Erythroblast (primary cell): Measurements from ENCODE around the gene ADGRD2.

Experiments
- DNase-seq, 2 experiments: peaks; one replicate each; lab custom pipeline; 2025; lab: John Stamatoyannopoulos, UW
- GATA1 ChIP-seq: IDR thresholded peaks from 2 replicates; pipeline ENCODE4 v1.6.1; 2011; ENCODE audit warnings: low read depth, mild to moderate bottlenecking, control low read depth, low read length, moderate library complexity
- POLR2A ChIP-seq: IDR thresholded peaks from 2 replicates; pipeline ENCODE4 v1.6.1; 2011; ENCODE audit warnings: mild to moderate bottlenecking, low read length

Gene ADGRD2

DNA sequence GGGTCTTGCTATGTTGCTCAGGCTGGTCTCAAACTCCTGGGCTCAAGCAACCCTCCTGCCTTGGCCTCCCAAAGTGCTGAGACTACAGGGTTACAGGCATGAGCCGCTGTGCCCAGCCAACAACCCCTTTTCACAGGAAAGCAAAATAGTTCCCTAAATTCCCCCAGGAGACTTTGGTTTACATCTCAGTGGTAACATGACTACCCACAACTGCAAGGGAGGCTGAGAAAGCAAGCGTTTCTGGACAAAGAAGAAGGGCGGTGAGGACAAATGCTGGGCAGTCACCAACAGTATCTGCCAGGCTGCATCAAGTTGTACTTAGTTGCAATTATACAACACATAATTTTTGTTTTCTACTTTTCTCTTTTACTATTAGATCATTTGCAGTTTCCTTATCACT is 7.4 kb upstream of the ADGRD2 start:
- TF ChIP-seq GATA1 (no peak), POLR2A (no peak)

DNA sequence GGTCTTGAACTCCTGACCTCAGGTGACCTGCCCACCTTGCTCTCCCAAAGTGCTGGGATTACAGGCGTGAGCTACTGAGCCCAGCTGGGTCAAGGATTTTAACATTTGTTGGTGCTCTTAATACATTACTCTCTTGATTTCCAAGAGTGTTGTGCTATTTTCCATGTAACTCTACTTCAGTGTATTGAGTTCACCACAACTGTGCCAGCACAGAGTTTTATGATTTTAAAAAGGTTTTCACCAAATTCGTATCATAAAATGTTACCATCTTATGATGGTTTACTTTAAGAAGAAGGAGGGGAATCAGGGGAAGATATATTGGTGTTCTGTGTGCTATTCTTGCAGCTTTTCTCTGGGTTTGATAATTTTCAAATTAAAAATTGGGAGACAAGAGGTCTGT is 6.6 kb upstream of the ADGRD2 start:
- TF ChIP-seq POLR2A: no peak
- TF ChIP-seq GATA1: no peak
- DNase-seq: no peak

More for the DNA sequence above, 7.4 kb upstream of the ADGRD2 start:
- DNase-seq: no peak

DNA sequence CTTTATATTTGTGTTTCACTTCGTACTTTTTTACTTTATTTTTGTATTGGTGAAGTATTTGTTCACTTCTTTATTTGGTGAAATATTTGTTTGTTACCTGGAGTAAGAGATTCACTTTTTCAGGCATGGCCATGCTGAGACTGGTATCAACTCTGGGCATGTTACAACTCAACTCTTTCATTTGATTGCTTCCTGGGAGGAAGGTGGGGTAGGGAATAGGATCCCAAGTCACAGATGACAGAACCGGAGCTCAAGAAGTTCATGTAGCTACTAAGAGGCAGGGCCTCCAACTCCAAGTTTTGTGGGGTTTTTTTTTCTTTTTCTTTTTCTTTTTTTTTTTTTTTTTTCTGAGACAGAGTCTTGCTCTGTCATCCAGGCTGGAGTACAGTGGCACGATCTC is 6.1 kb upstream of the ADGRD2 start:
- no peak for TF ChIP-seq POLR2A
- no peak for TF ChIP-seq GATA1
- no peak for DNase-seq

DNA sequence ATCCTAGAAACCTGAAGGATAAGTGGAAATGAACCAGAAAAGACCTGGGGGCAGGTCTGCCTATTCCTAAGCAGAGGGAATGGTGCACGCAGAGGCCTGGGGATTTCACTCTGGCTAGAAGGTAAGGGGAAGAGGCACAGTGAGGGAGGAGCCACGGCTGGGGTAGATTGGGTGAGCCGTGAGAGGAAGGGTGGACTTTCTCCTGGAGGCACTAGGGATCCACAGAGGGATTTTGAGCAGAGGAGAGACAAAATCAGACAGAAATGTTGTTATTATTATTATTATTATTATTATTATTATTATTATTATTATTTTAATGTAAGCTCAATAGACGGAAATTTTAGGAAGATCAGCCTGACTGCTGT is 3.0 kb upstream of the ADGRD2 start:
- TF ChIP-seq POLR2A (no peak), GATA1 (no peak)
- no peak for DNase-seq

- no peak for DNase-seq
- TF ChIP-seq GATA1: no peak
- no peak for TF ChIP-seq POLR2A
Measured at GRCh38 chr9:124448019-124448418, 2.2 kb upstream of the ADGRD2 start.

DNA sequence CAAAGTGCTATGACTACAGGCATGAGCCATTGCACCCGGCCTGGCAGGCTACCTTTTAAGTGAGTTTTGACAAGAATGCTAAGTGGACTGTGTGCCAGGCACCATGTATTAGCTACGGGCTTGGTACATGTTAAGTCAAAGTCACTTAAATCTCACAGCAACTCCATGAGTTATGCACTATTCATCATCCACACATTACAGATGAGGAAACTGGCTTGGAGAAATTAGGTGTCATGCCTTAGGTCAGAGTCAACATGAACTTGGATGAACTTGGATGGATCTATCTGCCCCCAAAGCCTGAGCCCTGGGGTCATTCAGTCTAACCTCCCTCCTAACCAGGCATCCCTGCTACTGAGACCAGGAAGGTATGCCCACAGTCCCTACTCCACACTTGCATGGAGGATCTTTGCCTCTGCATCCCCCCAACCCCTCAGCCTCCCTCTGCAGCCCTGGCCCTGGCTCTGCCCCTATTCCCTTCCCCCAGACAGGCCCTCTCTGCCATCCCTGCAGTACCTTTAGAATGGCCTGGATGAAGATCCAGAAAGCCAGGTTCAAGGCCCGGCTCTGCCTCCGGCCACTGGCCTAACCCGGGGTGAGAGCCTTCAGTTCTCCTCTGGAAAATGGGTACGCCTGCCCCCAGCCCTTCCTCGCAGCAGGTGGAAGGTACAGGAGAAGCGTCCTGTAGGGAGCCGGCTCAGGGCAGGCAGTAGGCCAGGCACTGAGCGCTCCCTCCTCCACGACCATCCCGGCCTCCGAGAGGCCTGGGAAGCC is 685 bp upstream of the ADGRD2 start:
- DNase-seq: no peak
- TF ChIP-seq POLR2A (no peak), GATA1 (no peak)

GRCh38 chr9:124450931-124451661 is 845 bp downstream of the ADGRD2 start:
- DNase-seq: no peak

DNA sequence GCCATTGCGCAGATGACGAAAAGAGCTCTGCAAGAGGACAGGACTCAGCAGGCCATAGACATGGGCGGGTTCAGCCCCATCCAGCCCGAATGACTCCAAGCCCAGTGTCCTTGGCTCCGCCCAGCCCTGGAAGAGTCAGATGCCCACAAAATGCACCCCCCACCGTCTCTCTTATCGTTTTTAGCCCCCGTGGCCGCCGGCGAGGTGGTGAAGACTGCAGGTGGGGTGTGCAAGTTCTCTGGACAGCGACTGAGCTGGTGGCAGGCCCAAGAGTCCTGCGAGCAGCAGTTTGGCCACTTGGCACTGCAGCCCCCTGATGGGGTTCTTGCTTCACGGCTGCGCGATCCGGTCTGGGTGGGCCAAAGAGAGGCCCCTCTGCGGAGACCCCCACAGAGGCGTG is 2.1 kb downstream of the ADGRD2 start:
- TF ChIP-seq GATA1 (no peak), POLR2A (no peak)
- no peak for DNase-seq

More at GRCh38 chr9:124450931-124451661, 845 bp downstream of the ADGRD2 start:
- TF ChIP-seq POLR2A (no peak), GATA1 (no peak)

GRCh38 chr9:124452841-124453585 is 2.8 kb downstream of the ADGRD2 start:
- no peak for TF ChIP-seq POLR2A
- no peak for TF ChIP-seq GATA1
- no peak for DNase-seq

DNA sequence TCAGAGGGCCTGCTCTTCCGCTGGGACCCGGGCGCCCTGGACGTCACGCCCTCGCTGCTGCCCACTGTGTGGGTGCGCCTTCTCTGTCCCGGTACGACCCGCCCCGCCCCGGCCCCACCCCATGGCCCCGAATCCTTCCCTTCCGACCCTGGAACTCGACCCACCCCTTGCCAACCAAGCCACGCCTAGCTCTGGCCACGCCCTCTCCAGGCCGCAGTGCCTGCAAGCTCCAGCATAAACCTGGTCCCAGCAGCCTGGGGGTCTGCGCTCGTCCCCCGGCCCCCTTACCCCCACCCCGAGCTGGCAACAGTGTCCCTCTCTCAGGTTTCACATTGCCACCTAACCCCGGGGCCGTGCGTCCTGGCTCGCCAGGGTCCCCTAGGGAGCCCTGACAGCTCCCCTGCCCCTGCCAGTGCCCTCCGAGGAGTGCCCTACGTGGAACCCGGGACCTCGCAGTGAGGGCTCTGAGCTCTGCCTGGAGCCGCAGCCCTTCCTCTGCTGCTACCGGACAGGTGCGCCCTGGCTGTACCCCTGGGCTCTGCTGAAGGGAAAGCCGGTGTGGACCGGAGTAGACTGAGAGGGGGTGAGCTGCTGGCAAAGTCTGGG is 3.4 kb downstream of the ADGRD2 start:
- no peak for TF ChIP-seq POLR2A
- TF ChIP-seq GATA1: no peak

GRCh38 chr9:124454296-124454695 is 4.0 kb downstream of the ADGRD2 start:
- no peak for TF ChIP-seq POLR2A
- TF ChIP-seq GATA1: no peak
- no peak for DNase-seq

More for the DNA sequence above, 3.4 kb downstream of the ADGRD2 start:
- peak; percentile 37 to 38 for DNase-seq

GRCh38 chr9:124454791-124455443 is 4.7 kb downstream of the ADGRD2 start:
- TF ChIP-seq POLR2A: no peak
- TF ChIP-seq GATA1: no peak

GRCh38 chr9:124455820-124456219 is 5.6 kb downstream of the ADGRD2 start:
- DNase-seq: no peak
- TF ChIP-seq POLR2A (no peak), GATA1 (no peak)

More at GRCh38 chr9:124454791-124455443, 4.7 kb downstream of the ADGRD2 start:
- no peak for DNase-seq
